Aorta (tissue), 5 donors: ENCODE data around the gene SLC2A1. TPM values are rescaled to one million over a fixed set of nuclear protein-coding genes. Genes with fewer than 3 reads are reported as not detected.
"Not testable (repeated sequence)": the region's sequence is repeated elsewhere in the genome, so short reads cannot be mapped to it uniquely, and the experiment has no call there.

Experiments
- ATAC-seq: fragments of 200-7000 bp; cut with Tn5 transposase; one replicate; pipeline ENCODE4 v1.9.1; 2022; ENCODE audit warnings: moderate library complexity; ENCODE audit not compliant: low FRiP score
- DNase-seq, 2 donors: peaks; one replicate each; pipeline ENCODE4 v3.0.0-alpha.2; 2020
- H3K27ac ChIP-seq, 2 donors: one replicate each; pipeline ENCODE4 v1.5.1; 2013; ENCODE audit warnings: low read length in 2 of 2, mild to moderate bottlenecking in 2 of 2, moderate library complexity in 2 of 2, control low read depth in 1 of 2, inconsistent platforms in 1 of 2, low read depth in 1 of 2
- H3K27me3 ChIP-seq, 2 donors: one replicate each; pipeline ENCODE4 v1.6.1; 2013; ENCODE audit warnings: control low read depth in 1 of 2, low read length in 1 of 2, mild to moderate bottlenecking in 1 of 2, moderate library complexity in 1 of 2; ENCODE audit not compliant: insufficient read depth in 2 of 2, control insufficient read depth in 1 of 2
- H3K36me3 ChIP-seq, 2 donors: one replicate each; pipeline ENCODE4 v1.6.1; 2013; ENCODE audit warnings: control low read depth in 1 of 2, low read length in 1 of 2, mild to moderate bottlenecking in 1 of 2; ENCODE audit not compliant: insufficient read depth in 2 of 2, control insufficient read depth in 1 of 2
- H3K4me1 ChIP-seq, 2 donors: one replicate each; pipeline ENCODE4 v1.6.1; 2013; ENCODE audit warnings: low read length in 2 of 2, control low read depth in 1 of 2, mild to moderate bottlenecking in 1 of 2, moderate library complexity in 1 of 2; ENCODE audit not compliant: insufficient read depth in 2 of 2, control insufficient read depth in 1 of 2
- H3K4me3 ChIP-seq, 2 donors: one replicate each; pipeline ENCODE4 v1.5.1; 2013; ENCODE audit warnings: low read length in 2 of 2, control low read depth in 1 of 2, mild to moderate bottlenecking in 1 of 2
- H3K9me3 ChIP-seq: one replicate; pipeline ENCODE4 v1.6.1; 2013; ENCODE audit warnings: mild to moderate bottlenecking, low read length; ENCODE audit not compliant: control insufficient read depth
- WGBS, 2 donors: extraction: QIAGEN DNeasy Blood & Tissue Kit; methylation state at CpG; one replicate each; pipeline ENCODE4 v1.1.7; 2013; 5-methylcytosine and 5-hydroxymethylcytosine counted together
- intact Hi-C, 2 donors: fragments of 100-400 bp; cut with DNase I; formaldehyde crosslinking; loops; one replicate each; pipeline versions ENCODE4 v1.14.2 to v1.15.0; 2022
- polyA plus RNA-seq, 2 donors: library from polyadenylated mRNA; stranded (reverse); fragments of 200-250 nt; gene quantifications; one replicate each; pipeline ENCODE4 v1.2.3, GENCODE V29; 2013
- total RNA-seq, 2 donors: library from RNA; stranded (reverse); fragmentation: NEBNext Ultra II Directional; extraction: Animal tissue kit (Norgen Biotek cat#: 25700); gene quantifications; one replicate each; pipeline ENCODE4 v1.2.1, GENCODE V29; 2021
- donor health status: healthy with polysubstance abuse.
- donor health status: Bipolar disorder and iron deficiency.
- donor health status: DM: no; HTN: no; CAD: no.
- donor health status: DM: no; HTN: no; CAD: no.
- donor health status: DM: yes; HTN: yes; CAD: no.

SLC2A1 gene
- total and polyA plus RNA-seq, 4 donors: 6.4 to 124 (median 49.6) TPM

- DNase-seq: no peak
- Histone ChIP-seq H3K9me3 (no peaks in the 10 kb centered on the region), H3K36me3 (peaks cover 0 to 4% of the 10 kb centered on the region in 2 donors), H3K27ac (peak overlapping the region; percentile 53 to 87), H3K4me3 (peak overlapping the region; percentile 45 to 62), H3K27me3 (no peaks in the 10 kb centered on the region), H3K4me1 (no peaks in the 10 kb centered on the region)
- ATAC-seq: peak; percentile 37
- intact Hi-C loops: loop anchor here (2.0 to 5.0 kb wide), 4 partner anchors 18 to 247 kb away; partner anchors contain the start of genes SLC2A1 (in 2 of the 2), CFAP57 (in 1 of the 2) and EBNA1BP2 (in 1 of the 2)
- WGBS, 2 donors: 7 to 13% methylated on average over 9 to 19 of the region's 19 CpGs
These were observed 33.6 kb downstream of the SLC2A1 start for GRCh38 chr1:42924851-42925760.

GRCh38 chr1:42924082-42924850 lies 34.4 kb downstream of the SLC2A1 start:
- DNase-seq: peak; percentile 96 to 98
- ATAC-seq: peak; percentile 98
- no peaks in the 10 kb centered on the region for H3K9me3 ChIP-seq
- H3K4me3 ChIP-seq: peak overlapping the region; percentile 45 to 62
- intact Hi-C loops: loop anchor here (2.0 to 5.0 kb wide), 4 partner anchors 19 to 248 kb away; partner anchors contain the start of genes SLC2A1 (in 2 of the 2), CFAP57 (in 1 of the 2) and EBNA1BP2 (in 1 of the 2)
- H3K36me3 ChIP-seq: peaks cover 0 to 4% of the 10 kb centered on the region in 2 donors
- WGBS, 2 donors: 0% methylated on average over 62 of the region's 62 CpGs
- peak overlapping the region; percentile 53 to 87 for H3K27ac ChIP-seq
- H3K4me1 ChIP-seq: no peaks in the 10 kb centered on the region
- H3K27me3 ChIP-seq: no peaks in the 10 kb centered on the region

- Histone ChIP-seq H3K36me3 (peaks cover 0 to 2% of the 10 kb centered on the region in 2 donors), H3K27ac (peak overlapping the region; percentile 57 to 84), H3K27me3 (no peaks in the 10 kb centered on the region), H3K4me1 (no peaks in the 10 kb centered on the region), H3K4me3 (peak overlapping the region; percentile 45 to 57), H3K9me3 (no peaks in the 10 kb centered on the region)
- peak; percentile 1 for ATAC-seq
- intact Hi-C loops: loop anchor here (2.0 to 5.0 kb wide), 5 partner anchors 19 to 249 kb away; partner anchors contain the start of genes SLC2A1 (in 2 of the 2), CFAP57 (in 1 of the 2) and EBNA1BP2 (in 1 of the 2)
- WGBS, 2 donors: 4 to 7% methylated on average over 14 of the region's 14 CpGs
- DNase-seq: no peak
These were observed 35.1 kb downstream of the SLC2A1 start for GRCh38 chr1:42923367-42924081.

- Histone ChIP-seq H3K4me1 (no peaks in the 10 kb centered on the region), H3K27ac (no peak overlapping the region), H3K36me3 (peaks cover 0 to 1% of the 10 kb centered on the region in 2 donors), H3K9me3 (no peaks in the 10 kb centered on the region), H3K4me3 (no peak overlapping the region), H3K27me3 (no peaks in the 10 kb centered on the region)
- peak; percentile 56 for ATAC-seq
- 9 to 35% methylated on average over 3 to 4 of the region's 4 CpGs for WGBS, 2 donors
- DNase-seq: no peak
- intact Hi-C loops: loop anchor here (2.0 to 5.0 kb wide), 3 partner anchors 34 to 249 kb away; partner anchors contain the start of genes CFAP57 (in 1 of the 2), EBNA1BP2 (in 1 of the 2) and SLC2A1 (in 1 of the 2)
These were observed 35.8 kb downstream of the SLC2A1 start for GRCh38 chr1:42922687-42923366.

GRCh38 chr1:42921769-42922168 lies 36.9 kb downstream of the SLC2A1 start:
- DNase-seq (no peak), ATAC-seq (no peak)
- WGBS, 2 donors: 92 to 97% methylated on average over 4 of the region's 4 CpGs
- no peaks in the 10 kb centered on the region for H3K9me3 ChIP-seq
- H3K4me3 ChIP-seq: no peak overlapping the region
- no peaks in the 10 kb centered on the region for H3K4me1 ChIP-seq
- no peak overlapping the region for H3K27ac ChIP-seq
- intact Hi-C loops: loop anchor here (2.0 to 5.0 kb wide), 3 partner anchors 36 to 251 kb away; partner anchors contain the start of genes CFAP57 (in 1 of the 2), EBNA1BP2 (in 1 of the 2) and SLC2A1 (in 1 of the 2)
- no peaks in the 10 kb centered on the region for H3K27me3 ChIP-seq
- H3K36me3 ChIP-seq: no peaks in the 10 kb centered on the region

GRCh38 chr1:42919651-42920050 lies 39.0 kb downstream of the SLC2A1 start:
- WGBS, 2 donors: 92 to 94% methylated on average over 5 of the region's 5 CpGs
- not testable (repeated sequence) for H3K36me3 ChIP-seq, H3K4me1 ChIP-seq, H3K27me3 ChIP-seq, ATAC-seq, H3K27ac ChIP-seq, H3K4me3 ChIP-seq, DNase-seq, H3K9me3 ChIP-seq
- intact Hi-C loops: loop anchor here in 1 of 2 donors (5.0 kb wide), 2 partner anchors 38 to 253 kb away; partner anchors contain the start of genes CFAP57, EBNA1BP2 and SLC2A1

- DNase-seq (no peak), ATAC-seq (no peak)
- H3K27me3 ChIP-seq: no peaks in the 10 kb centered on the region
- H3K27ac ChIP-seq: no peak overlapping the region
- no peaks in the 10 kb centered on the region for H3K4me1 ChIP-seq
- WGBS, 2 donors: 95% methylated on average over 15 of the region's 15 CpGs
- H3K4me3 ChIP-seq: no peak overlapping the region
- H3K9me3 ChIP-seq: peaks cover 4% of the 10 kb centered on the region
- intact Hi-C loops: no loop called here
- H3K36me3 ChIP-seq: no peaks in the 10 kb centered on the region
These were observed 41.5 kb downstream of the SLC2A1 start for GRCh38 chr1:42917241-42917495.
